Adipose tissue (tissue), 3 donors: ENCODE results near the gene ZFYVE21. TPM values are rescaled to one million over a fixed set of nuclear protein-coding genes. Genes with fewer than 3 reads are reported as not detected.
"Not testable (repeated sequence)": the region's sequence is repeated elsewhere in the genome, so short reads cannot be mapped to it uniquely, and the experiment has no call there.

Experiments
- H3K27ac ChIP-seq: one replicate; pipeline ENCODE4 v1.5.1; 2013; ENCODE audit warnings: low read depth, low read length
- WGBS, 3 donors: extraction: QIAGEN DNeasy Blood & Tissue Kit; methylation state at CpG; one replicate each; pipeline ENCODE4 v1.1.7; 2013; 5-methylcytosine and 5-hydroxymethylcytosine counted together
- polyA plus RNA-seq, 3 donors: library from polyadenylated mRNA; stranded (reverse); fragments of 200-250 nt; gene quantifications; one replicate each; pipeline ENCODE4 v1.2.3, GENCODE V29; 2013
- donor health status: healthy with polysubstance abuse.
- donor health status: Bipolar disorder and iron deficiency.
- donor health status: healthy.

Gene ZFYVE21
- polyA plus RNA-seq, 3 donors = 30.2 to 107 (median 81.8) TPM

DNA sequence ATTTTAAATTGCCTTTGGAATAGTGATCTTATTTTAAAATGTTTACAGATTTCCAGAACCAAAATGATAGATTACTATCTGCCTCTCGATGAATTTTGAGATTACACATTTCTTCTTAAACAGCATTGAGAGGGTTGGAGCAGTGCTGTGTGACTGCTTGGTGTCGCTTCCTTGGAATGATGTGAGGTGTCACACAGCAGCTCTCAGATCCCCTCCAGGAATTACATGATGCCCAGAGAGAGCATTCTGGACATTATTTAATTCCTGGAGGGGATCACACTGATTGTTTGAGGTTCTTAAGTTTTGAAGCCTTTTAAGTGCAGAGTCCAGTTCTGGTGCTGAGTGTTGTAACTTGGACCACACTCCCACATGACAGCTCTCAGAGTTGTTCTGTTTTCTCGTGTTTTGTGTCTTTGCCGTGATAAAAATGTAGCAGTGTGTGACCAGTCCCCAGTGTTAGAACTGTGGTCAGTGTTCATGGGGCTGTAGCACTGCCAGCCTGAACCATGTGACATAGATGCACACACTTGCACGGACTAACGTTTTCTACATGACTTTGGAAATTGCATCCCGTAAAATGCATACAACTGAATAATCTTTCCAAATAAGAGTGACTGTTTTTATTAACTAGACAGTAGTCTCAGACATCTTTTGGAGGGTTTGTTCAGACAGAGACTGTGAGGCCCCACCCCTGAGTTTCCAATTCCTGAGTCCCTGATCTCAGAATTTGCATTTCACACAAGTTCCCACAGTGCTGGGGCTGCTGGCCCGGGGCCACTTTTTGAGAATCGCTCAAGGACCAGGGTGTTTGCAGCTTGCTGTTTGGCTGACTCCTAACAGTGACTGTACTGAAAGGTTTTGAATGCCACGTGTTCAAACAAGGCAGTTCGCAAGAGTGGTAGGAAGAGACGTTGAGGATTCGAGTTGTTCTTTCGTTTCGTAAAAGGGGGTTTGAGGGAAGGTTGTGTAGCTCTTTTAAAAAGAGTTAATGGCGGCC is 26.4 kb upstream of the ZFYVE21 start:
- no peak overlapping the region for H3K27ac ChIP-seq
- 55 to 85% (median 80%) methylated on average over 16 of the region's 16 CpGs for WGBS, 3 donors

GRCh38 chr14:103690332-103690731 is 25.3 kb upstream of the ZFYVE21 start:
- no peak overlapping the region for H3K27ac ChIP-seq
- 91% methylated on average over 8 of the region's 8 CpGs for WGBS, 3 donors

- WGBS, 3 donors = 89 to 90% (median 90%) methylated on average over 5 of the region's 5 CpGs
- H3K27ac ChIP-seq = not testable (repeated sequence)
Observed at GRCh38 chr14:103691655-103692054, 24.0 kb upstream of the ZFYVE21 start.

- H3K27ac ChIP-seq = no peak overlapping the region
- WGBS, 3 donors = 94 to 95% (median 94%) methylated on average over 17 of the region's 17 CpGs
Observed at GRCh38 chr14:103692159-103692558, 23.5 kb upstream of the ZFYVE21 start.

GRCh38 chr14:103692871-103693270 is 22.7 kb upstream of the ZFYVE21 start:
- WGBS, 3 donors = 83 to 88% (median 85%) methylated on average over 12 of the region's 12 CpGs
- H3K27ac ChIP-seq = no peak overlapping the region

DNA sequence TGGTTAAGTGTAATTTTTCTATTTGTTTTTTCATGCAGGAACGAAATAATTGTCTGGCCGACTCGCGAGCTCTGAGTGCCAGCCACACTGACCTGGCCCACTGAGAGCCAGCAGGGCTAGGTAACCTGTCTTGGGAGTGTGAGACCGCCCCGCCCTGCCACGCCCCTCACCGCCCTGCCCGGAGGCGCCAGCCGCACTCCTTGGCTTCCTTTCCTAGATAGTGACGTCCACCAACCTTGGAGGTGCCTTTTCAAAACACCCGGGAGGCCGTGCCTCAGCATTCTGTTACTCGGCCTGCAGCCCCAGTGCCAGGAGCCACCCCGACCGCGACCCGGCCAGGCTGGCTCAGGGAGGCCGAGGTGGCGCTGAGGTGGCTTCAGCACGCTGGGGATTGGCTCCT is 22.1 kb upstream of the ZFYVE21 start:
- WGBS, 3 donors = 88 to 91% (median 90%) methylated on average over 22 of the region's 22 CpGs
- H3K27ac ChIP-seq = no peak overlapping the region

DNA sequence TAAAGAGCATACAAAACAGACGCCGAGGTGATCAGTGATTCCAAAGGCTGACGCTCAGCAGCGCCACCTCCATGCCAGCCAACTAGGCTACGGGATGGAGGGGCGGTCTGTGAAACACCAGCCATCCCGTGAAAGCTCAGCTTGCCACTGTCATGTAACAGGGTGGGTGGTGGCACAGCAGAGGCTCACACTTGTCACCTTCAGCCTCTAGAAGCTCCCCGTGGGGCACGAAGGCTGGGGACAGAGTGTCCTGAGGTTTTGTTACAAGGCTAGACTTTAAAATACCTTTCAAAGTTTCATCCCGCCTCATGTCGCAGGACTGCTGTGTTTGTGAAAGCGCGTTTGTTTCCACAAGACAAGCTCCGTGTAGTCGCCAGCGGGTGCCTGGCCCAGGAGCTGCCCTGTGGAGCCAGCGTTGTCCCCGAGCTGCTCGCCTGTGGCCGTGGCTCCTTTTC is 21.0 kb upstream of the ZFYVE21 start:
- no peak overlapping the region for H3K27ac ChIP-seq
- WGBS, 3 donors = 92 to 95% (median 93%) methylated on average over 20 of the region's 20 CpGs

- H3K27ac ChIP-seq = no peak overlapping the region
Observed at GRCh38 chr14:103695296-103696069, 20.1 kb upstream of the ZFYVE21 start.

GRCh38 chr14:103696070-103696402 is 19.6 kb upstream of the ZFYVE21 start:
- WGBS, 3 donors = 44 to 56% (median 47%) methylated on average over 12 to 13 of the region's 13 CpGs
- no peak overlapping the region for H3K27ac ChIP-seq

More at GRCh38 chr14:103695296-103696069, 20.1 kb upstream of the ZFYVE21 start:
- 68 to 79% (median 71%) methylated on average over 14 of the region's 14 CpGs for WGBS, 3 donors

GRCh38 chr14:103696466-103697071 is 19.0 kb upstream of the ZFYVE21 start:
- 13 to 65% (median 30%) methylated on average over 17 of the region's 17 CpGs for WGBS, 3 donors
- no peak overlapping the region for H3K27ac ChIP-seq

DNA sequence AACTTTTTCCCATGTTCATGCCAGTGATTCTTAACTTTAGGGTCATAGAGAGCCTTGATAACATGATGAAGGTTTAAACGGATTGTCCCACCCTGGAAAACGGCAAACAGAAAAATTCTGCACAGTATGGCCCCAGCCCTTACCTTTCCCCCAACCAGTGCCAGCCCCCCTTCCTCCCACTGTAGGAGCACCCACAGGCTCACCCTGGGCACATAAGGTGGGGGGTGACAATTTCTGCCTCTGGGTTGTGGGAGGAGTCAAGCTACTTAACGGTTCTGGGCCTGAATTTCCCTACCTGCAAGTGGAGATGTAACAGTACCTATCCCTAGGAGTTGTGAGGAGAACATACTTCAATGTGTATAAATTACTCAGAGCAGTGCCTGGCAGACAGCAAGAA is 18.4 kb upstream of the ZFYVE21 start:
- no peak overlapping the region for H3K27ac ChIP-seq
- 22 to 52% (median 31%) methylated on average over 3 of the region's 3 CpGs for WGBS, 3 donors

GRCh38 chr14:103697603-103698379 is 17.8 kb upstream of the ZFYVE21 start:
- H3K27ac ChIP-seq = no peak overlapping the region
- 78 to 82% (median 81%) methylated on average over 10 to 14 of the region's 14 CpGs for WGBS, 3 donors

DNA sequence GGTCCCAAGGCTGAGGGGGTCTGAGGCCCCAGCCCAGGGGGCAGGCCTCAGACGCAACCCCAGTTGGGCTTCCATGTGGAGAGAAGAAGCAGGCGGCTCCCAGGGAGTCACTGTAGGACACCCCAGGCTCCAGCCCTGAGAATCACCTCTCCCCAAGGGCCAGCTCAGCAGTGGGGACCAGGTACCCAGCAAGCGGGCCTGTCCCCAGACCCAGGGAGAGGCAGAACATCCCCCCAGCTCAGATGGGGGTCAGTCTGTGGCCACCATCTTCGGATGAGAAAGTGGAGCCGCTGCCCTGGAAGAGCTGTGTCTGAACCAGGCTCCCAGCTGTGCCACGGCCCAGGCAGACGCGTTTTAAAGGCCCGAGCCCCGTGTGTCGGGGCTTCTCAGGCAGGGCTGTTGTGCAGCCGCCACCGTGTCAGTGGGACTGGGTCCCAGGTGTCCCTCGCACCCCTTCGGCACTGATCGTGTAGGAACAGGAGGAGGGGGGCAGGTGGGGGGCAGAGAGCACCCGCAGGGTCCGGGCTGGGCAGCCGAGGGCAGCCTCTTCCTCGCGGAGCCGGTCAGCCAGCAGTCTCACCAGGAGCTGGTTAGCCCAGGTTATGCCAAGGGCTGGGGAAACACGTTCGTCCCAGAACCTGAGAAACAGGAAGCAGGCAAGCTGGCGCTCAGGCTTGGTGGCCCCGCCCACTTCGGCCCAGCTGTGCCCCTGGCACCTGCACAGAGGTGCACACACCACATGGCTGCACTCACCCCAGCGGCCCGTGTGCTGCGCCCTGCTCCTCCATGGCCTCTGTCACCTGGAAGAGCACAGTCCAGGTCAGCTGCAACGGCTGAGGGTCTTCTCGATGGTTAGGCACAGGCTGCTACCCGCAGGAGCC is 17.0 kb upstream of the ZFYVE21 start:
- WGBS, 3 donors = 62 to 84% (median 83%) methylated on average over 27 to 33 of the region's 33 CpGs

GRCh38 chr14:103699261-103699661 is 16.3 kb upstream of the ZFYVE21 start:
- WGBS, 3 donors = 90 to 97% (median 92%) methylated on average over 15 to 17 of the region's 17 CpGs
- no peak overlapping the region for H3K27ac ChIP-seq

More for the DNA sequence above, 17.0 kb upstream of the ZFYVE21 start:
- no peak overlapping the region for H3K27ac ChIP-seq

DNA sequence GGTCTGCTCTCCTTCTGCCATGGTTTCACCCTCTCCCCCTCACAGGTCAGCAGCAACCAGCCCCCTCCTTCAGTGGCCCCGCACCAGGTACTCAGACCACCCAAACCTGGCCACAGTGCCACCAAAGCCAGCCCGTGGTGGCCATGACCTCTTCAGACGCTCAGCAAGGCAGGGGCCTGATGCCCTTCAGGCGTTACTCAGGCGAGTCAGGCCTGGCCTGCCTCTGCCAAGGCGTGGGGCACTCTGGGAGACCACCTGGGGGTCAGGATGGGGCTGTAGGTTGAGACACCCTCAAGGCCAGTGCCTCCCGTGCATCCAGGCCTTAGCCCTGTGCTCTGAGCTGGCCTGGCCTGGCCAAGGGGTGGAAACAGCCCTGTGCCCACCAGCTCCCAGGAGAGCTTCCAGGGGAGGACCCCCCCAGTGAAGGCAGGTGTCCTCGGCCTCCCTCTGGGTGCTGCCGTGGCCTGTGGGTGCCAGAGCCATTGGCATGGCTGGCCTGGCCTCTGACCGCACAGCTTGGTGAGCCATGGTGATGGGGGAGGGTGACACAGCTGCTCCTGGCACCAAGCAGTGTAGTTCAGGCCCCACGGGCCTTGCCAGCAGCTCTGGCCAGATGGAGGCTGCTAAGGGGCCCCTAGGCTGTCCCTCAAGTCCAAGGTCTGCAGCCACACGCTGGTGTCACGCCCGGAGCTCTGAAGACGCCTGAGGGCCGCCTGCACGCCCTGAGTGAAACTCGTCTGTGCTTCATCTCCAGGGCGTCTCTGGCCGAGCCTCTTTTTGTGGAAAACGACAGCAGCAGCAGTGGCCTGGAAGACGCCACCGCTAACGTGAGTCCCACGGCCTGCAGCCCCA is 15.5 kb upstream of the ZFYVE21 start:
- no peak overlapping the region for H3K27ac ChIP-seq
- WGBS, 3 donors = 72 to 87% (median 78%) methylated on average over 25 of the region's 25 CpGs

DNA sequence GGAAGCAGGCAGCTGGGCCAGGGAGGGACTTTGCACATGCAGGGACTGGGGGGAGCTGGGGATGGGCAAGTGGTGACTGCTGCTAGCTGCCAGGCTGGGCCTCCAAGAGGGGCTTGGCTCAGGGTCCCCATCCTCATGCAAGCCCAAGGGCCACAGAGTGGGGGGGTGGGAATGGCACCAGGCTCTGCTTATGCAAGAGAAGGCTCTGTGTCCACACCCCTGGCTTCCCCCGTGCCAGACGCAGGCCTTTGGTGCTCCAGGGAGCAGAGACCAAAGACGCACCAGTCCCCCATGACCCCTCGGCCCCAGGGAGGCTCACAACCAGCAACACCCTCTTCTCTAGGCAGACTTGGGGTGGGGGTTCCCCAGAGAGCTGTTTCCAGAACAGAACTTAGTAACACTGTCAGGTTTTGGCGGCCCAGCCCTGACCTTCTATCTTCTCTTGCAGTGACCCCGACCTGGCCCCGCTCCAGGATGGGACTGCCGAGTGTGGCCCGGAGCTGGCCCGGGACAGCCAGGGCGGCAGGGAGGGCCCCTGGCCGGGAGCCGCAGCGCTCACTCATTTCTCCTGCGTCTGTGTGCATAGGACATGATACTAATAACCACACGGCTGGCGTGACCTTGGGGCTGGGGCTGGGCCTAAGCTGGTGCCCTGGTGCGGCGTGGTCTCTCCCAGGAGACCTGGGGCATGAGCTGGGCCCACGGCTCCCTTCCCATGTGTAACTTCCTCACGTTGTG is 14.7 kb upstream of the ZFYVE21 start:
- H3K27ac ChIP-seq = no peak overlapping the region
- 62 to 83% (median 79%) methylated on average over 21 of the region's 21 CpGs for WGBS, 3 donors
